Measurements from ENCODE around the gene P3H1.
"Not testable (repeated sequence)": the region's sequence is repeated elsewhere in the genome, so short reads cannot be mapped to it uniquely, and the experiment has no call there.

P3H1 gene

GRCh38 chr1:42769811-42770210 is 3.0 kb upstream of the P3H1 start:
- no peak for DNase-seq (ENCODE audit: low read depth in 3 of 3)

GRCh38 chr1:42768172-42768571 is 1.3 kb upstream of the P3H1 start:
- no peak for DNase-seq (ENCODE audit: low read depth in 3 of 3)

- no peak for DNase-seq (ENCODE audit: low read depth in 3 of 3)
These were observed 727 bp upstream of the P3H1 start for GRCh38 chr1:42767510-42768000.

GRCh38 chr1:42765832-42766740 is 742 bp downstream of the P3H1 start:
- peak; percentile 23 to 55 (median 23) for DNase-seq (ENCODE audit: low read depth in 3 of 3)

DNA sequence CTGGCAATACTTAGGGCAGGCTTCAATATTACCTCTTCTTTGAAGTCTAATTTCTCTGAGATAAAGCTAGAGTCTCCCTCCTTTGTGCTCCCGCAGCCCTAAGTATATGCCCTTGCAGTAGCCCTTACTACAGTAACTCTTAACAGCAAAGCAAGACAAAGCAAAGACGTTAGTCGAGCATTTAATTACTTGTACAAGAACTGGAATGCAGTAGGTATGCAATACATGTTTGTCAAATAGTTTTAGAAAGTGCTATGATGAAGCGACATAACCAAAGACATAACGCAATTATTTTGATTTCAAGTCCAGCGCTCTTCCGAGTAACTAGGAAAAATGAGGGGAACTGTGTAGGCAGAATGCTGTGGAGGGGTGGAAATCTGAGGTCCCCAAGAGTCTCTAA is 1.6 kb downstream of the P3H1 start:
- DNase-seq (ENCODE audit: low read depth in 3 of 3) = no peak

- DNase-seq (ENCODE audit: low read depth in 3 of 3) = no peak
These were observed 4.6 kb downstream of the P3H1 start for GRCh38 chr1:42762269-42762668.

DNA sequence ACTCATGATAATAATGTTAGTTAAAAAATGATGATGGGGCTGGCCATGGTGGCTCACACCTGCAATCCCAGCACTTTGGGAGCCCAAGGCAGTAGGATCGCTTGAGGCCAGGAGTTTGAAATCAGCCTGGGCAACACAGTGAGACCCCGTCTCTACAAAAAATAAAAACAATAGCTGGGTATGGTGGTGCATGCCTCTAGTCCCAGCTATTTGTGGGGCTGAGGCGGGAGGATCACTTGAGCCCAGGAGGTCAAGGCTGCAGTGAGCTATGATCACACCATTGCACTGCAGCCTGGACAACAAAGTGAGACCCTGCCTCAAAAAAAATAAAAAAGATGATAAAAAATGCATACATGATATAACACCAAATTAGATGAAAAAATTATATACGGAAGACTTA is 5.3 kb downstream of the P3H1 start:
- no peak for DNase-seq (ENCODE audit: low read depth in 3 of 3)

- DNase-seq (ENCODE audit: low read depth in 3 of 3) = no peak
These were observed 7.7 kb downstream of the P3H1 start for GRCh38 chr1:42759114-42759513.

- no peak for DNase-seq (ENCODE audit: low read depth in 3 of 3)
These were observed 8.2 kb downstream of the P3H1 start for GRCh38 chr1:42758641-42759040.

GRCh38 chr1:42757892-42758275 is 8.9 kb downstream of the P3H1 start:
- DNase-seq (ENCODE audit: low read depth in 3 of 3) = no peak

DNA sequence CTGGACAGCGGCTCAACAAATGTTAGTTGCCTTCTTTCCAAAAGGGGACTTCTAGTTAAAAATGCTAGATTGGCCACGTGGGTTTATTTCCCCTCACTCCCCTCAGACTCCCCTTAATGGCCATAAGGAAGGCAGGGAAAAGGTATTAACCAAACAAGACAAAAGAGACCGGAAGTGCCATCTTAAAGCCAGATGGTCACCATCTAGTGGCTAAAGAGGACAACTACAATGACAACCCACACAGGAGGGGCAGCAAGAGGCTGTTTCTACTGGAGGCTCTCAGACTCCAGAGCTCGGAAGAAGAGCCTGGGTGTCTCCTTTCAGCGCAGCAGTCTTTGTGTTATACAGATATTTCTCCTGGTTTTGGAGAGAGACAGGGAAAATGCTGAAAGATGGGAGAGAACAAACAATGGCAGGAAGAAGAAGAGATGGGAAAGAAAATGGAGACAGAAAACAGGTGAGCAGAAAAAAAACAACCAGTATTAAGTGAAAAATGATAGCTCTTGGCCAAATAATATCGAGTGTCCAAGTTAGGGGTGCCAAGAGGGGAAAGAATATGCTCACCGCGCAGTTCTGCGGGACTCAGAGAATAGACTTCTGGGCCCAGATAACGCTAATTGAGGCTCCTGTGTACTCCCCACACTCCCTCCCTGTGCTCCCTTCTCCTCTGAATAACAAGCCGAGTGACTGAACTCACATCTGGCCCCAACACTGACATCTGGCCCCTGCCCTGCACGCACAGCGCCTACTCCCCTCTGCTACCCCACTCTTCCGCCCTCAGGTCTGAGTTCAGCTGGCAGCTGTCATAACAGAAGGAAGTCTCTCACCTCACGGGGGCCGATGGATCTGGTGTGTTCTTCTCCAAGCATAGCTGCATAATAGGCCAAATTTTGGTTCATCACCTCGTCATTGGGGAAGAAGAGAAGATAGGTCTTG is 9.6 kb downstream of the P3H1 start:
- no peak for DNase-seq (ENCODE audit: low read depth in 3 of 3)

- no peak for DNase-seq (ENCODE audit: low read depth in 3 of 3)
These were observed 13.8 kb downstream of the P3H1 start for GRCh38 chr1:42753070-42753469.

GRCh38 chr1:42752284-42752683 is 14.5 kb downstream of the P3H1 start:
- DNase-seq (ENCODE audit: low read depth in 3 of 3) = no peak

- DNase-seq (ENCODE audit: low read depth in 3 of 3) = not testable (repeated sequence)
These were observed 15.2 kb downstream of the P3H1 start for GRCh38 chr1:42751511-42752070.

DNA sequence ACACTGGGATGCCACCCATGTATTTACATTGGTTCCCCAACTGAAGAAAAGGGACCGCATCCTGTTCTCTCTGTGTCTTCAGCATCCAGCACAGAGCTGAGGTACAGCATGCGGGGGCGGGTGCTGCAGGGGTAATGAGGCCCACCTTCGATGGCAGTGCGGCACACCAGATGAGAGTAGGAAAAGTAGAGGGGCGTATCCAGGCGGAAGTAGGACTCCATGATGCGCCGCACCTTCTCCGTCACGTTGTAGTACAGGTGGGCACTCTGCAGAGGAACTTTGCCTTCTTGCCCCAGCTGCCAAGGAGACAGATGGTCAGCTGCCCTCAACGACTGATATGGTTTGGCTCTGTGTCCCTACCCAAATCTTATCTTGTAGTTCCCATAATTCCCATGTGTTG is 16.8 kb downstream of the P3H1 start:
- DNase-seq (ENCODE audit: low read depth in 3 of 3) = no peak

GRCh38 chr1:42748461-42749410 is 18.1 kb downstream of the P3H1 start:
- DNase-seq (ENCODE audit: low read depth in 3 of 3) = no peak

GRCh38 chr1:42748021-42748420 is 18.8 kb downstream of the P3H1 start:
- no peak for DNase-seq (ENCODE audit: low read depth in 3 of 3)

GRCh38 chr1:42747125-42747524 is 19.7 kb downstream of the P3H1 start:
- no peak for DNase-seq (ENCODE audit: low read depth in 3 of 3)

- no peak for DNase-seq (ENCODE audit: low read depth in 3 of 3)
These were observed 20.3 kb downstream of the P3H1 start for GRCh38 chr1:42746436-42747105.

DNA sequence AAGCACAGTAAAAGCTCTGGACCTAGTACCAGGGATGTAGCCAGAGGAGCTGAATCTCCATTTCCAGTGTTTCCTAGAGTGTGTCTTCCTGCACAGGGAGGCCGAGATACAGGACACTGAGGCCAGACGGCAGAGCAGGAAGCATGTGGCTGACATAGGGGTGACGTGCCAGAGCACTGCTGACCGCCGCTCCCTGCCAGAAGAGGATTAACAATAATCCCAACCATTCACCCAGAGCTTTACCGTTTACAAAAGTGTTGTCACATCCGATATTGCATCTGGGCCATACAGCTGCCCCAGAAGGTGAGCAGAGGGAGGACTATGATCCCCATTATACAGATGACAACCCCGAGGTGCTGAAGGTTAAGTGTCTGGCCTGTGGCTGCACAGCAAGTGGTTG is 21.0 kb downstream of the P3H1 start:
- DNase-seq (ENCODE audit: low read depth in 3 of 3) = no peak

DNA sequence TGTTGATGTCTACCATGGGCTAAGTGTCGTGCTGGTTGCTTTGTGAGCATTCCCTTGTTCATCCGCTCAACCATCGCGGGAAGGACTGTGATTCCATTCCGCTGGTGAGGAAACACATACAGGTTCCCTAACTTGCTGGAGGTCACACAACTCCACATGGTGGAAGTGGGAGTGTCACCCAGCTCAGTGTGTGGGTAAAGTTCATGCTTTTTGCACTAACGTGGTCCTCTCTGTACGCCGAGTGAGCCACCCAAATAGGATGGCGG is 22.7 kb downstream of the P3H1 start:
- no peak for DNase-seq (ENCODE audit: low read depth in 3 of 3)
